HG02798 (cell line): ENCODE results near the gene PLD6.
A peak's percentile ranks its signal among the peaks of the same experiment; 100 is the strongest.
"Not testable (repeated sequence)": the region's sequence is repeated elsewhere in the genome, so short reads cannot be mapped to it uniquely, and the experiment has no call there.

Source experiments
- ATAC-seq: cut with Tn5 transposase; IDR thresholded peaks from one replicate; pipeline ENCODE4 v1.9.1; 2021; ENCODE audit warnings: mild to moderate bottlenecking; ENCODE audit not compliant: unreplicated experiment, poor library complexity

PLD6 gene, protein sequence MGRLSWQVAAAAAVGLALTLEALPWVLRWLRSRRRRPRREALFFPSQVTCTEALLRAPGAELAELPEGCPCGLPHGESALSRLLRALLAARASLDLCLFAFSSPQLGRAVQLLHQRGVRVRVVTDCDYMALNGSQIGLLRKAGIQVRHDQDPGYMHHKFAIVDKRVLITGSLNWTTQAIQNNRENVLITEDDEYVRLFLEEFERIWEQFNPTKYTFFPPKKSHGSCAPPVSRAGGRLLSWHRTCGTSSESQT

GRCh38 chr17:17206124-17206912 is at the start of gene PLD6:
TSS of gene PLD6 (minus strand) at chr17:17206333. CDS start at chr17:17206286, 47 bp downstream.
- peak; percentile 72 for ATAC-seq

- not testable (repeated sequence) for ATAC-seq
These were observed 49.6 kb upstream of the PLD6 start for GRCh38 chr17:17255689-17256088.

DNA sequence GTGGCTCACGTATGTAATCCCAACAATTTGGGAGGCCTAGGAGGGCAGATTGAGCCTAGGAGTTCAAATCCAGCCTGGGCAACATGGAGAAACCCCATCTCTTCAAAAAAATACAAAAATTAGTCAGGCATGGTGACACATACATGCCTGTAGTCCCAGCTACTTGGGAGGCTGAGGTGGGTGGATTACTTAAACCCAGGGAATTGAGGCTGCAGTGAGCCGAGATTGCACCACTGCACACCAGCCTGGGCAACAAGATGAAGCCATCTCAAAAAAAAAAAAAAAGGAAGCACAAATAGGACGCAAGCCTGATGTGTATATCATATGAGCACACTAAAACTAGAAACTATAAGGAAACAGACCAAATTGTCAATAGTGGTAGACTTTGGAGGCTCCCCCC is 47.9 kb upstream of the PLD6 start:
- no peak for ATAC-seq

- ATAC-seq = no peak
These were observed 47.3 kb upstream of the PLD6 start for GRCh38 chr17:17253406-17253805.

DNA sequence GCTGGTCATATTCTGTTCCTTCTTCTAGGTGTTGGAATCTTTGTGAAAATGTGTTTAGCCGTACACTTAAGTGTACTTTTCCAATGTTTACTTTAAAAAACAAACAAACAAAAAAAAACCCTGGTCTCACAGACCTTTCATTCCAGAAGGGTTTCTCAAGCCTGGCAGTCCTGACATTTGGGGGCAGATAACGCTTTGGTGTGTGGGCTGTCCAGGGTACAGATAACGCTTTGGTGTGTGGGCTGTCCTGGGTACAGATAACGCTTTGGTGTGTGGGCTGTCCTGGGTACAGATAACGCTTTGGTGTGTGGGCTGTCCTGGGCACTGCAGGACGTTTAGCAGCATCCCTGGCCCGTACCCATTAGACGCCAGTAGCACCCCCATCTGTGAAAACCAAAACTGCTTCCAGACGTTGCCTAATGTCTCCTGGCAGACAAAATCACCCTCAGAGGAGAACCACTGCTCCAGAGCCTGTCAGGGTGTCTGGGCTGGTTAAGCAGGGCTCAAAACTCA is 46.1 kb upstream of the PLD6 start:
- no peak for ATAC-seq

DNA sequence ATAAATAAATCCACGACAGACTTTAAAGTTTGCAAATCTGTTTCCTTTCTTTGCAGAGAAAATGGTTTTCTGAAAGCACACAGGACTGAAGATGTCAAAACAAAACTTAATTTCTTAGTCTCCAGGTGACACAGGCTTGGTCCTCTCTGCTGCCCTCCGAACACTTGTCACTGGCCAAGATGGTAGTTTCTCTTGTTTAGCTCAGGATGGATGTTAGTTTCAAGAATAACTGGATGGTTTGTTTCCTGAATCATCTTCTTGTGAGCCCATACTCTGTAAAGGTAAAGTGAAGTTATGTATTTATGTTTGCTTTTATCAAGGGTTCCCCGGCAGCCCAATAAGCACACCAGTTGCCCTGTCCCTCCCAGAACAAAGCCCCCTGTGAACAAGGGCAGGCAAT is 40.7 kb upstream of the PLD6 start:
- ATAC-seq = no peak

GRCh38 chr17:17243163-17243562 is 37.0 kb upstream of the PLD6 start:
- no peak for ATAC-seq

- no peak for ATAC-seq
These were observed 36.1 kb upstream of the PLD6 start for GRCh38 chr17:17242246-17242645.

GRCh38 chr17:17241656-17242055 is 35.5 kb upstream of the PLD6 start:
- ATAC-seq = no peak

DNA sequence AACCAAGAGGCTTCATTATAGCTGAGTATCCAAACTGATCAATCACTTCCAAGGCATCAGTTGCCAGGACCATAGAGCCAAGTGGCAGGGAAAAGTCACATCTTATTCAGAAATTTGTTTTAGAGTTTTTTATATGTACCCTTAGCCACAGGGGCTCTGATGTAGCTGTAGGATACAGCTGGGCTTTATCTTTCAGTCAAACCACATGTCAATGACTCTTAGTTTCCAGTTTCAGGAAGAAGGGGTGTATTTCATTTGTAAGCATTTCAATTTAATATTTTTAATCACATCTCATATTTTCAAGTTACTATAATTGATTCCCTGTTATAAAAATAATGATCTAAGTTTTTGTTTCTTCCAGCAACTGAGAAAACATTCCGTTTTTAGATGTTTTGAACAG is 33.7 kb upstream of the PLD6 start:
- ATAC-seq = no peak

DNA sequence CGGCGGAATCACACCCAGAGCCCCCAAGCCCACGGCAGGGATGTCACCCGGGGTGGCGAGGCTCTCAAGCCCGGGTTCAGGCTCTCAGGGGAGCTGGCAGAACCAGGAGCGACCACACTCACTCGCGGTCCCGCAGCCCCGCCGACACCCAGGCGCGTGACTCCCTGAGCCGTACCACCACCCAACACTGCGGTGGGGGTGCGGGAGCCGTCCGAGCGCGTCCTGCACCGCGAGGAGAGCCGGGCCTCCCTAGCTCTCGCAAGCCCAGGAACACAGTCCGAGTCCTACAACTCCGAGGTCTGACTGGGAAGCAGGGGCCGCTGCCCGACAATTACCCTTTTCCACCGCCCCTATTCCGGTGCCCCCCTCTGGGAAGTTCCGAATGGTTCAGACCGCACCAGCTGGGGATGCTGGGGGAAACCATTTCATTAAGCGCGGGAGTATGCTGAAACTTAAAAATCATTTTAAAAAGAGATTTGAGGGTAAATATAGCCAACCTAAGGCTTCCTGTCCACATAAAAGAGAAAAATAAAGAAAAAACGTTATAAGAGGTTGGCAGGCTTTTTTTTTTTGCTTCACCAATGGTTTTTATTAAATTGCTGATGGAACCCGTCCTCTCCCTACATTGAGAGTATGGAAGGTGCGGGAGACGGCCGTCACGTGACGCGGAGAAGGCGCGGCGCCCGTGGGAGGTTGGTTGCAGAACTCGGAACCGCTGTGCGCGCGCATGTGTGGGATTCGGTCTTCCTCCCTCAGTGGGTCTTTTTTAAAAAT is 31.1 kb upstream of the PLD6 start, which contains the start of gene FLCN:
Gene FLCN (minus strand): TSS at position 143 of the 774 bp plus-strand sequence. CDS start 9,031 bp downstream, outside the sequence.
- peak; percentile 86 for ATAC-seq

- no peak for ATAC-seq
These were observed 30.3 kb upstream of the PLD6 start for GRCh38 chr17:17236295-17237025.

DNA sequence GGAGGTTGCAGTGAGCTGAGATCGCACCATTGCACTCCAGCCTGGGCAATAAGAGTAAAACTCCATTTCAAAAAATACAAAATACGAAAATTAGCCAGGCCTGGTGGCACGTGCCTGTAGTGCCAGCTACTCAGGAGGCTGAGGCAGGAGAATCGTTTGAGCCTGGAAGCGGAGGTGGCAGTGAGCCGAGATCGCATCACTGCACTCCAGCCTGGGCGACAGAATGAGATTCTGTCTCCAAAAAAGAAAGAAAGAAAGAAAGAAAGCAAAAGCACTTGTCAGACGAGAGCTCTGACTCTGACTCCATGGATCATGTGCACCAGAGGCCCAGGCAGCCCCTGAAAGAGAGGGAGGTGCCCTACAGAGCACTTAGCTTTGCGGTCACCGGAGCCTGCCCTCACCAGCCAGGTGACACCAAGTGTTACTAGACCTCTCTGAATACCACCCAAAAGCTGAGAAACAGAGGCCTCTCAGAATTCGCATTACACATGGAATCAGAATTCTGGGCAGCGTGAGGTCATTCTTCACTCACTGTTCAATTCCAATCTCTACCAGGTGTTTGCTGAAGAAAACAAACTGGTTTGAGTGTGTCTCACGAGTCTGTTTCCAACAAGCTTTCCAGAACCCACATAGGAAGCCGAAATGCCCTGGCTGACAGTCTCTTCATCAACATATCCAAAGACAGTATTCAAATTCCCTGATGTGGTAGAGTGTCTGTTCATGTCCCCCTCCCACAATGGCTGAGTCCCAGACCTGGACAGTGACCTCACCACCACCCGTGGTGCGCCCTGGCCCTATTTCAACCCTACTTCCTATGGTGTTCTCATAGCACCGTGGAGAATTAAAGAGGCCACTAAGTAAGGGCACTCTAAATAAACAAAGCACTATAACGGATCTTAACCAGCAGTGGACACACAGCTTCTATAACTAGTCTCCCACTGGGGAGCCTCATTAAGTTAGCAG is 29.4 kb upstream of the PLD6 start:
- ATAC-seq = no peak

GRCh38 chr17:17232303-17232621 is 26.1 kb upstream of the PLD6 start:
- no peak for ATAC-seq

DNA sequence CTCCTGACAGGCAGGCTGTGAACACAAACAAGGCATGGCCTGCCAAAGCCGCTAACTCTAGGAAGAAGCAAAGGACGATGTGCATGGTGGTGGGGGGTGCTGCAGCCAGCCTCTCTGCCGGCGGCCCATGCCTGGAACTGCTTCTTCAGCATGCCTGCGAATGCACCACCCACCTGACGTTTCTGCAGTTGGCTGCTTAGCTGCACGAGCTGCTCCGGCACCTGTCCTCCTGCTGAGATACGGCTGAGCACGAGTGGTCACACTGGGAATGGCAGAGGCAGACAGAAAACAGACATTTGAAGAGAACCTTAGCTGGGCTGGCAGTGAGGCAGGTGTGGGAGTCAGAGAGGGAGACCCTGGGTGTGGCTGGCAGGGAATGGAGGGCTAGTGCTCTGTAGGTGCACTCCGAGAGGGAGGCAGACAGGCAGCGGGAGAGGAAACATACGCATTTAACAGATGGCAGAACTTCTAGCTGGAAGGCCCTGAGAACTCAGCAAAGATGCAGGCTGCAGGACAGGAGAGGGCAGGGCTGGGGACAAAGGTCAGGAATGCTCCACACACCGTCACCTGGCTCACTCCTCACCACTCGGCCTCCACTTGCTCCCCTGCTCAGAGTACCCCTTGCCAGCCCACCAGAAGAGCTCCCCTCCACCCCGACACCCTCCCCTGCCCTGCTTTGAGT is 25.6 kb upstream of the PLD6 start:
- ATAC-seq = no peak

DNA sequence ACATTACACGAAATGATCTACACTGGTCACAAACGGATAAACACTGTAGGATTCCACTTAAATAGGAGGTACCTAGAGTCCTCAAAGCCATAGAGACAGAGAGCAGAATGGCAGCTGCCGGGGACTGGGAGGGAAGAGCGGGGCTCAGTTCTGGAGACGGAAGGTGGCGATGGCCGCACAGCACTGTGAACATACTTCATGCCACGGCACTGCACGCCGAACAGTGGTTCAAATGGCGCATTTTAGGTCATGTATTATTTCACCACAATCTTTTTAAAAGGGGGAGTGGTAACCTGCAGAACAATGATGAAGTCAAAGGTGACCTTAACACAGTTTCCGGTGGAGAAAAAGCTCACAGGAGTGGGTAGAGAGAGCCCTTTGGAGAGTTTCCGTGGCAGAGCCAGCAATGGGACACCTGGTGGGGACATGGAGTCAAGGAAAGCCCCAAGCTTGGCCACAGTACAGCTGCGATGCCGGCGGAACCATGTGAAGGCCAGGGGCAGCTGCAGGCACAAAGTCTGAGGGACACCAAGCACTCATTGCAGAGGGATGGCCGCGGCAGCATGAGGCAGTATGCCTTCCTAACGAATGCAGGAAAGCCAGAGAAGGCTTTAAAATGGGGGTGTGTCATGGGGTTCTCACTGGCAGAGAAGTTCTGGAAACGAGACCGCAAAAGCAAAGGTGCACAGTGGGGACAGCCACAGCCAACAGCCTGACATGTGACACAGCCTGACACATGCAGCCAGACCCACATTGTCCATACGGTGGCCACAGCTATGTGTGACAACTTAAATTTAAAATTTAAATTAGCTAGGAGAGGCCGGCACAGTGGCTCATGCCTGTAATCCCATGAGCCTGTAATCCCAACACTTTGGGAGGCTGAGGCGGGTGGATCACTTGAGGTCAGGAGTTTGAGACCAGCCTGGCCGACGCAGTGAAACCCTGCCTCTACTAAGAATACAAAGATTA is 23.6 kb upstream of the PLD6 start:
- no peak for ATAC-seq

- ATAC-seq = no peak
These were observed 22.6 kb upstream of the PLD6 start for GRCh38 chr17:17228521-17229279.
